HepG2 (cell line): ENCODE results near the gene ETFA.

Experiments
- ADNP ChIP-seq: sonication (generic); formaldehyde crosslinking; IDR thresholded peaks from 2 replicates; pipeline ENCODE4 v1.4.0; 2020; ENCODE audit warnings: missing genetic modification reagents
- IRF9 ChIP-seq: sonication (generic); formaldehyde crosslinking; IDR thresholded peaks from 2 replicates; pipeline ENCODE4 v1.8.0; 2022; ENCODE audit warnings: missing genetic modification reagents, mild to moderate bottlenecking, borderline replicate concordance
- JUNB ChIP-seq: sonication (generic); formaldehyde crosslinking; IDR thresholded peaks from 2 replicates; pipeline ENCODE4 v1.8.0; 2022; ENCODE audit warnings: missing genetic modification reagents, mild to moderate bottlenecking, borderline replicate concordance
- KDM4B ChIP-seq: sonication (generic); formaldehyde crosslinking; IDR thresholded peaks from 2 replicates; pipeline ENCODE4 v1.4.0; 2020; ENCODE audit warnings: missing genetic modification reagents
- MAX ChIP-seq: IDR thresholded peaks from 2 replicates; pipeline ENCODE4 v1.6.1; 2012; ENCODE audit warnings: inconsistent platforms
- NR2C2 ChIP-seq: sonication (generic); formaldehyde crosslinking; IDR thresholded peaks from 2 replicates; pipeline ENCODE4 v1.4.0; 2020; ENCODE audit warnings: missing genetic modification reagents, mild to moderate bottlenecking, moderate library complexity, borderline replicate concordance
- POLR2AphosphoS5 ChIP-seq: IDR thresholded peaks from 2 replicates; pipeline ENCODE4 v1.6.1; 2012; ENCODE audit warnings: low read depth, low read length
- SRSF9 ChIP-seq: fragments of 200-400 bp; formaldehyde crosslinking; IDR thresholded peaks from 2 replicates; pipeline ENCODE4 v1.6.1; 2018; ENCODE audit warnings: borderline replicate concordance, mild to moderate bottlenecking, low read depth, low read length; ENCODE audit not compliant: insufficient read depth, poor library complexity, severe bottlenecking
- ZNF557 ChIP-seq: sonication (generic); formaldehyde crosslinking; IDR thresholded peaks from 2 replicates; pipeline ENCODE4 v1.4.0; 2020; ENCODE audit warnings: missing genetic modification reagents

GRCh38 chr15:76339305-76340197 is 28.3 kb upstream of the ETFA start:
- no peak for TF ChIP-seq IRF9 (CRISPR knock-in tag)
- no peak for TF ChIP-seq NR2C2 (CRISPR knock-in tag)
- no peak for TF ChIP-seq SRSF9
- TF ChIP-seq ZNF557 (CRISPR knock-in tag): no peak
- no peak for TF ChIP-seq KDM4B (CRISPR knock-in tag)
- TF ChIP-seq ADNP (CRISPR knock-in tag): no peak
- no peak for TF ChIP-seq JUNB (CRISPR knock-in tag)
- no peak for TF ChIP-seq MAX
- no peak for TF ChIP-seq POLR2AphosphoS5
